ENCODE data around the gene XYLT1. TPM values are rescaled to one million over a fixed set of nuclear protein-coding genes. Genes with fewer than 3 reads are reported as not detected.

Gene XYLT1
- total RNA-seq, 1 experiment from 2014 or later, result 25.0 TPM

DNA sequence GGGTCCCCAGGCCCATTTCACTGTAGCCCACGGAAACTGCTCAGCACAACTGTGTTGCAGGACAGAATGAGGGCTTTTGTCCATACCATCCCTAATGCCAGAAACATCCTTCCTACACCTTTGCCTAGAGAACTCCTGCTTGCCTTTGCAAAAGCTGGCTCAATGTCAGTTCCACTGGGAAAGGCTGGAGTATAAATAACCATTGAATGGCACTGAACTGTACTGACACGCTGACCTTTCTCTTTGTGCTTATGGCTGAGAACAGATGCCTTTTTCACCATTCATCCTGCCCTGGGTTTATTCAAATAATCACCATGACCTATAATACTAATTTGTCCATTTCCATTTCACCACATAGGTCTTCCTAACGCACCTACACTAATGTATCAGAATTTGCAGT, 300.3 kb downstream of the XYLT1 start:
- DNase-seq (ENCODE audit: low spot score) (no peak), ATAC-seq (no peak)
- ChIA-PET POLR2A (no interaction called here), CTCF (interaction anchor here (3.1 kb wide), 1 partner anchor 24 kb away, joined by 10 read pairs; no protein-coding TSS in a partner anchor)
- TF ChIP-seq ZNF671 (CRISPR knock-in tag; IDR thresholded peaks at IDR 0.05) (no peak), HMGA2 (CRISPR knock-in tag; IDR thresholded peaks at IDR 0.05) (no peak), TCF7 (CRISPR knock-in tag; IDR thresholded peaks at IDR 0.05; ENCODE audit: low read depth) (no peak)
- Mint-ChIP-seq H3K36me3 (peaks cover 4% of the 10 kb centered on the region; the same call in 1 of the 2 replicates), H3K4me3 (no peak overlapping the region), H3K4me1 (no peaks in the 10 kb centered on the region), H3K27ac (no peak overlapping the region), H3K27me3 (ENCODE audit: low read depth) (no peaks in the 10 kb centered on the region), H3K9me3 (peaks cover 4% of the 10 kb centered on the region)

GRCh38 chr16:17168181-17168580, 302.6 kb downstream of the XYLT1 start:
- peaks cover 4% of the 10 kb centered on the region; the same call in 1 of the 2 replicates for H3K36me3 Mint-ChIP-seq
- no peak overlapping the region for H3K27ac Mint-ChIP-seq
- ATAC-seq (no peak), DNase-seq (ENCODE audit: low spot score) (no peak)
- H3K27me3 Mint-ChIP-seq (ENCODE audit: low read depth), result no peaks in the 10 kb centered on the region
- CTCF ChIA-PET, result no interaction called here
- no peak overlapping the region for H3K4me3 Mint-ChIP-seq
- H3K4me1 Mint-ChIP-seq, result no peaks in the 10 kb centered on the region
- POLR2A ChIA-PET, result no interaction called here
- TF ChIP-seq, protein P1, sequence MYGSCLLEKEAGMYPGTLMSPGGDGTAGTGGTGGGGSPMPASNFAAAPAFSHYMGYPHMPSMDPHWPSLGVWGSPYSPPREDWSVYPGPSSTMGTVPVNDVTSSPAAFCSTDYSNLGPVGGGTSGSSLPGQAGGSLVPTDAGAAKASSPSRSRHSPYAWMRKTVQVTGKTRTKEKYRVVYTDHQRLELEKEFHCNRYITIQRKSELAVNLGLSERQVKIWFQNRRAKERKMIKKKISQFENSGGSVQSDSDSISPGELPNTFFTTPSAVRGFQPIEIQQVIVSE (CRISPR knock-in tag; IDR thresholded peaks at IDR 0.05; ENCODE audit: borderline replicate concordance), result no peak
- TF ChIP-seq MAX (CRISPR knock-in tag; IDR thresholded peaks at IDR 0.05) (no peak), USF1 (CRISPR knock-in tag; IDR thresholded peaks at IDR 0.05) (no peak), FOXK1 (CRISPR knock-in tag; IDR thresholded peaks at IDR 0.05) (no peak), STAT6 (CRISPR knock-in tag; conservative IDR thresholded peaks at IDR 0.05; ENCODE audit: low read depth) (no peak), NFYB (CRISPR knock-in tag; conservative IDR thresholded peaks at IDR 0.05; ENCODE audit: low read depth) (no peak), FOXP4 (CRISPR knock-in tag; IDR thresholded peaks at IDR 0.05) (no peak), NFATC4 (CRISPR knock-in tag; IDR thresholded peaks at IDR 0.05) (no peak), CREB1 (CRISPR knock-in tag; IDR thresholded peaks at IDR 0.05) (no peak), TEAD1 (CRISPR knock-in tag; IDR thresholded peaks at IDR 0.05) (no peak), ZNF671 (CRISPR knock-in tag; IDR thresholded peaks at IDR 0.05) (no peak)
- TF ChIP-seq, protein P2, sequence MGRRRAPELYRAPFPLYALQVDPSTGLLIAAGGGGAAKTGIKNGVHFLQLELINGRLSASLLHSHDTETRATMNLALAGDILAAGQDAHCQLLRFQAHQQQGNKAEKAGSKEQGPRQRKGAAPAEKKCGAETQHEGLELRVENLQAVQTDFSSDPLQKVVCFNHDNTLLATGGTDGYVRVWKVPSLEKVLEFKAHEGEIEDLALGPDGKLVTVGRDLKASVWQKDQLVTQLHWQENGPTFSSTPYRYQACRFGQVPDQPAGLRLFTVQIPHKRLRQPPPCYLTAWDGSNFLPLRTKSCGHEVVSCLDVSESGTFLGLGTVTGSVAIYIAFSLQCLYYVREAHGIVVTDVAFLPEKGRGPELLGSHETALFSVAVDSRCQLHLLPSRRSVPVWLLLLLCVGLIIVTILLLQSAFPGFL (CRISPR knock-in tag; IDR thresholded peaks at IDR 0.05; ENCODE audit: borderline replicate concordance), result no peak
- TF ChIP-seq, protein P3, sequence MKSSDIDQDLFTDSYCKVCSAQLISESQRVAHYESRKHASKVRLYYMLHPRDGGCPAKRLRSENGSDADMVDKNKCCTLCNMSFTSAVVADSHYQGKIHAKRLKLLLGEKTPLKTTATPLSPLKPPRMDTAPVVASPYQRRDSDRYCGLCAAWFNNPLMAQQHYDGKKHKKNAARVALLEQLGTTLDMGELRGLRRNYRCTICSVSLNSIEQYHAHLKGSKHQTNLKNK (CRISPR knock-in tag; IDR thresholded peaks at IDR 0.05), result no peak
- TF ChIP-seq, protein P4, sequence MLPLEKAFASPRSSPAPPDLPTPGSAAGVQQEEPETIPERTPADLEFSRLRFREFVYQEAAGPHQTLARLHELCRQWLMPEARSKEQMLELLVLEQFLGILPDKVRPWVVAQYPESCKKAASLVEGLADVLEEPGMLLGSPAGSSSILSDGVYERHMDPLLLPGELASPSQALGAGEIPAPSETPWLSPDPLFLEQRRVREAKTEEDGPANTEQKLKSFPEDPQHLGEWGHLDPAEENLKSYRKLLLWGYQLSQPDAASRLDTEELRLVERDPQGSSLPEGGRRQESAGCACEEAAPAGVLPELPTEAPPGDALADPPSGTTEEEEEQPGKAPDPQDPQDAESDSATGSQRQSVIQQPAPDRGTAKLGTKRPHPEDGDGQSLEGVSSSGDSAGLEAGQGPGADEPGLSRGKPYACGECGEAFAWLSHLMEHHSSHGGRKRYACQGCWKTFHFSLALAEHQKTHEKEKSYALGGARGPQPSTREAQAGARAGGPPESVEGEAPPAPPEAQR (CRISPR knock-in tag; IDR thresholded peaks at IDR 0.05), result no peak
- peaks cover 4% of the 10 kb centered on the region for H3K9me3 Mint-ChIP-seq
